Stimulated activated CD4-positive, alpha-beta T cell treated with anti-CD3 and anti-CD28 coated beads, TNF-alpha, amount 100 ng/mL, for 24 hours (primary cell): ENCODE results near the gene PDLIM3.
A peak's percentile ranks its signal among the peaks of the same experiment; 100 is the strongest.

ENCODE experiments used
- DNase-seq, 3 experiments: peaks; one replicate each; pipeline ENCODE4 v3.0.0-alpha.2; 2020; ENCODE audit warnings: low read depth in 3 of 3

Gene PDLIM3

DNA sequence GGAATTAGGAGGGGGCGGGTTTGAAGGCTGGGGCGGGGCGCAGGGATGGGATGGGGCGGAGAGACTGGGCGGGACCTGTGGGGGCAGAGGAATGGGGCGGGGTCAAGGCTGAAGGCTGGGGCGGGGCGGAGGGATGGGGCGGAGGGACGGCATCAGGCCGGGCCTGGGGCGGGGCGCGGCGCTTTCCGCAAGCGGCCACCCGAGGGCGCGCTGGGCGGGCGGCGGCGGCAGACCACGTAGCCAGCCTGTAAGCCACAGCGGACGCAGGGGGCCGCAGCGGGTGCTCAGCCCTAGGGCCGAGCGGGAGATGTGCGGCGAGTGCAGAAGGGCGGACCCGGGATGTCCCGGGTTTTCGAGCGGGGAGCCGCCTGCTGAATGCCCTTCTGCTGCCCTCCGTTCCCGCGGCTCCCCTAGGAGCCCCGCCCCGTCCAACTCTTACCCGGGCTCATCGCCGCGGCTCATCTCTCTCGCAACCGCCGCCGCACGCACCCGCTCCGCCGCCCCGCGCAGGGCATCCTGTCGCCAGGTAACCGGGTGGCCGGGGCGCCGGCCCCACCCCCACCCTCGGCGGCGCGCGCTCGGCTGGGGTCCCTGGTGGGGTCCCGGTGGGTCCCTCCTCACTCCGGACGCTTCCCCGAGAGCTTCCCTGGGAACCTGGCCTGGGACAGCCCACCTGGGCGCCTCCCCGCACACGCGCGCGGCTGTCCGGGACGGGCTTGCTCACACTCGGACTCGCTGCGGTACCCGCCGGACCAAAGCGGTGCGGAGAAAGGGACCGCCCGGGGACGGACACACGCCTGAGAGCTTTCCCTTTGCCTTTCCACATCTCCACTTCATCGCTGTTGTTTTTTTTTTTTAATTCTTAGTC is 63.8 kb downstream of the PDLIM3 start, which contains the start of gene CCDC110:
CCDC110 (minus strand) TSS at position 499 of the 868 bp plus-strand sequence; CDS start at position 449, 50 bp downstream.
- DNase-seq = peak; percentile 85 to 86 (median 86)

DNA sequence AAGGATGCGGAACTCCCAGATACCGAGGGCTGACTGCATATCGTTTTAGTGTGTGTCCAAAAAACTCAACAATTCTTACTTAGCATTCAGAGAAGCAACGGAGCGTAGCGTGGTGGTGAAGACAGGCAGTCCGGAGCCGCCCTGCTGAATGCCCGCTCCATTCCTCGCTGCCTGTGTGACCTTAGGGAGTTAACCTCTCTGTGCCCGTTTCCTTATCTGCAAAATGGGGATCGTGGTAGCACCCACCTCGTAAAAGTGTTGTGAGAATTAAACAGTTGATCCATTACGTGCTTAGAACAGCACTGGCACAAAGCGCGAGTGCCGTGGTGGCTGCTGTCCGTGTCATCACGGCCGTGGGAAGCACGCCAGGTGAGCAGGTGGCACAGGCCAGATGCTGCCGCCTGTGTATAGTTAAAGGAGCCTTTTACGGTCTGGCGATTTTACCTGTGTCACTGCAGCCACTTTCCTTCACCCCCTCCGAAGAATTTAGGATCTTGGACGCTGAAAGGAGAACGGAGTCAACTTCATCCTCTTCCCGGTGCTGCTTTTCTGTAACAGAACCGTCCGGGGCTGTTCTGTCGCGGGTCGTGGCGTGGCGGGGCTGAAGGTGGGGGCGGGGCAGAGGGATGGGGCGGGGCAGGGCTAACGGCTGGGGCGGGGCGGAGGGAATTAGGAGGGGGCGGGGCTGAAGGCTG is 64.7 kb downstream of the PDLIM3 start:
- DNase-seq = peak in 1 of 3 experiments; percentile 13

DNA sequence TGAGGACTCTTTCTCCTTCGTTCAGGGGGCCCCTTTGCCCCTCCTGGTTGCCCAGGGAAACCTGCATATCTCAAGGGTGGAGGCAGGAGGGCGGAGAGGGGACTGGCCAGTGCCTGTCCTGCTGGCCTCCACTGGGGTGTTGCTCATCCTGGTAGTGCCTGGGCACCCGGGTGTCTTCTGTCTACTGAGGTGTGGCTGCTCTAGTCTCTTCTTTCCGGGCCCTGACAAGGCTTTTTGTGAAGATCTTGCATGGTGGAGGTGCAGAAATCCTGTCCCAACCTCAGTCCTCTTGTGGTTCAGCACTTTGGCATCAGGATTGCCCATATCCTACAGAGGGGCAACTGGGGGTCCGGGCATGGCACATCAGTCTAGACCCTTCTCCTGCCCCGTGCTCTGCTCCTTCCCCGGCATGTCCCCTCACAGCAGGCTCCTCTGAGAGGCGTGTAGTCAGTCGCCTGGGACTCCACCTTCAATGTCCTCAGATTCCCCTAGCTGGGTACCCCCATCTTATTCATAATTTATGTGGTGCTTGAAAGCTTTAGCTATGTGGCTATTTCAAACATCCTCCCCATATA is 65.6 kb downstream of the PDLIM3 start:
- no peak for DNase-seq

DNA sequence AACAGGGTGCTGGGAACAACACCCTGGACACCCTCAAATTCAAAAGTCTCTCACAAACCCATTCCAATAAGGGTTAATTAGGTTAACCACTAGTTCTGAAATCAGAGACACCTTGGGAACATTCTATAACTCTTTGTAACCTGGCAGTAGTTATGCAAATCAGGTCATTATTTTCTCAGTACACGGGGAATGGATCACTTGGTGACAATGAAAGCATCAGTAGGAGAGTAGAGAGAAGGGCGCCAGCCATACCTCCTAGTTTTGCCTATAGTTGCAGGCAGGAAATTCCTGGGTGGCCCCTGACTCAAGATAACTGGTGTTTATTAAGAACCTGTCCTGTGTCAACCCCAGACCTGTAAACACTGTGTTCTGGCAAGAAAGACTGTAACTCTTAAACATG is 66.3 kb downstream of the PDLIM3 start:
- DNase-seq = no peak

DNA sequence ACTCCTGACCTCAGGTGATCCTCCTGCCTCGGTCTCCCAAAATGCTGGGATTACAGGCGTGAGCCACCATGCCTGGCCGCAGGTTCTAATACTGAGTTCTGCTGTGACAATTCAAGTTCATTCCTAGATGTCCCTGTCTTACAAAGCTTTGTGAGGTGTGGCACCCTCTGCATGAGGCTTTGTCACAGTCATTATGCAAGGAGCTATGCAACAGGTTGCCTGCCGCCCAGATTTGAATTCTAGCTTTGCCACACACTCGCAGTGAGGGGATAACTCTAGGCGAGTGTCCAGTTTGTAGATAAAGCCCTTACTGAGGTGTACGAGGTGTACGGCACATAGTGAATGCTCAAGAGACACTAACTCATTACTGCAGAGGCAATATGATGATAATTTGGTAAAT is 67.3 kb downstream of the PDLIM3 start:
- DNase-seq = no peak

DNA sequence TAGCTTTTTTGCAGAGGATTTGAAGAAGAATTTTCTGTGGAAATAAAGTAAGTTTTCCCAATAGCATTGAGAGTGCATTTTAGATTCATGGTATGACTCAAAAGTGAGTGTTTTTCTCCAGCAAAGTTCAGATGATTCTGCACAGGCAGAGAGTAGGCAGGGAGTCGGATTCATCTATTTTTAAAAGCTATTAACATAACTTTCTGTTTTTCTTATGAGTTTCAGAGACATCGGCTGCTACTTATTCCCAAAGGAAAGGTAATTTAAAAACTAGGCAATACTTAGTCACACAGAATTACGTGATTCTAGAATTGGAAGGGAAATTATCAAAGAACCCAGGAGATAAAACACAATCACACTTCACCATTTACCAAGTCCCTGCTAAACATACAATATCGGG is 68.2 kb downstream of the PDLIM3 start:
- no peak for DNase-seq

DNA sequence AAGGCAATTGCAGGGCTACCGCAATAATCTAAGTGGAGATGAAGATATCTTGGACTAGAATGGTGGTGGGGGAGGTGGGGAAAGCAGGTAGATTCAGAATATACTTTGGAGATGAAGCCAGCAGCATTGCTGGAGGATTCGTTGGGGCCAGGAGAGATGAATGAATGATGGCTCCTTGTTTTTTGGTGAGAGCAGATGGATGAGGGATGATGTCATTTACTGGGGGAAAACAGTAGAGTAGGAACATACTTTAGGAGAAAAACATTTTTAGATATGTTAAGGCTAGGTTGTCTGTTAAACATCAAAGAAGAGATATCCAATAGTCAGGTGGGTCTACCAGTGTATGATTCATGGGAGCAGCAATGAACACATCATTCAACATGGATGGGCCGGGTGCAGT is 69.6 kb downstream of the PDLIM3 start:
- no peak for DNase-seq

DNA sequence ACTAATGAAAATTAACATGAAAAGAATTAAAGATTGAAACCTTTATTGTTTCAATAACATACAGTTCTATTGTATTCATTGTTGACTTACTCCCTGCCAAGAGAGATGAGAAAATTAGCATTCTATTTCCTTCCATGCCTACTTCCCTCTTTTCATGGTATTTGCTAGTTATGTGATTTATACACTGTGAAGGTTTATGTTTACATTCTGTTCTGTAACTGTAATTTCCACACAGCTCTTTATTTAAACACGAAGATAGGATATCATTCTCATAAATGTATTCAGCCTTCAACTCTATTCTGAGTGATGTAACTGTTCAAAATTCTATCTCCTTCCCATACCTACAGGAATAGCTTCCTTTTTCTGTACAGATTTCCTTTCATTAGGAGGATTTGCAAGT is 70.4 kb downstream of the PDLIM3 start:
- DNase-seq = no peak

DNA sequence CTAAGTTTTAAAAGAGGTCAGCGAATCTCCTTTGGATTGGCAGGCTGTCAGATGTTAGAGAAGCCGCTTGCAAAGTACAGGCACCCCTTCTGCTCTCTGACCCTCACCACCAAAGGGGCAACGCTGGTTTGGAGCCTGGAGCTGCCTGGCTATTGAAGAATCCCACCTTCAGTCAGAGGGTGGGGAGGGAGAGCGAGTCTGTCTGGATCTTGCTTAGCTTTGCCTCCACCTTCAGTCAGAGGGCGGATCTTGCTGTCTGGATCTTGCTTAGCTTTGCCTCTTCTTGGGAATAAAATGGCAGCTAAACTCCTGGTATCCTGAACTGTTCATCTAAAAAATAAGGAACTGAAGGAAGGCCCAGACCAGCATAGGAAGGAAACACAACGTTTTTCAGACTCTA is 71.1 kb downstream of the PDLIM3 start:
- DNase-seq = no peak

DNA sequence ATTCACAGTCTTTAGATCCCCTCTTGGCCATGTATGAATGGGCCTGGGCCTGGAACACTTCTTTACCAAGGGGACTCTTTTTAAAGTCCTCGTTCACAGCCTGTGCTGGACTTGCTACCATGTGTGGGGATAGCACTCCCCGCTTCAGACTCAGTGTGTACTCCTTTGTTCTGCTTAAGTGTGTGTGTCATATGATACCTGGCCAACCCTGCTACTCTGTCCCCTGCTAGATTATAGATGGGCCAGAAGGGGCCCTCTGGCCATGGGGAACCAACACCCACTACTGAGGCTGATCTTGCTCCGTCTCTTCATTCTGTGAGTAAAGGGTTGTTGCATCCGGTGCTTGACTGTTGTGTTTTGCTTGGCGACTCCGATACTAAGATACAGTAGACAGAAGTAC is 71.8 kb downstream of the PDLIM3 start:
- no peak for DNase-seq

DNA sequence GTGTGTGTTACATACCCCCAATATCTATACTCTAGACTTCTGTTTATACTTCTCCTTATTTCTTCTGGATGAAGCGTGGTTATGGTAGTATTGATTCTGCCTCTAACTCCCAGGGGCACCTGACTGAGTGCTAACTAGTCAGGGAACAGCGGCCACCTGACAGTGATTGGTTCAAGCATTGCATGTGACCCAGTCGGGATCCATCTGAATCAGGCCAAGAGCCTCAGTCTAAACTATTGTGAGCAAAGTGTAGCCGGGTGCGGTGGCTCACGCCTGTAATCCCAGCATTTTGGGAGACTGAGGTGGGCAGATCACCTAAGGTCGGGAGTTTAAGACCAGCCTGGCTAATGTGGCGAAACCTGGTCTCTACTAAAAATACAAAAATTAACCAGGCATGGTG is 73.7 kb downstream of the PDLIM3 start:
- DNase-seq = no peak

DNA sequence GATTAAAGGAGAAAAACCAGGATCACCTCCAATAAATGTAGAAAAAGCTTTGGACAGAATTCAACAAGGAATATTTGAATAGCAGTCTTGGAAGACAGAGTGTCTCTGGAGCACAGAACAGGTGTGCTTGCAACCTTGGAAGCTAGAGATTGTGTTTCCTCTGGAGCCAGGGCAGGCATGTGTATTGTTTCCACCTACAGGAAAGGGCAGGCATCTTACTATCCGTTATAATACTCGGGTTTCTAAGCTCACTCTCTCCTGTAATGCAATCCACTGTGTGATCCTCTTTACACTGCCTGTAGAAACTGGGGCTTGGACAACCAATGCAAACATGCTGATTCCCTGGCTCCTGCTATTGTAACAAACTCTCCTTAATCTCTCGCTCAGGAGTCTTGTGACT is 78.2 kb downstream of the PDLIM3 start:
- DNase-seq = no peak

DNA sequence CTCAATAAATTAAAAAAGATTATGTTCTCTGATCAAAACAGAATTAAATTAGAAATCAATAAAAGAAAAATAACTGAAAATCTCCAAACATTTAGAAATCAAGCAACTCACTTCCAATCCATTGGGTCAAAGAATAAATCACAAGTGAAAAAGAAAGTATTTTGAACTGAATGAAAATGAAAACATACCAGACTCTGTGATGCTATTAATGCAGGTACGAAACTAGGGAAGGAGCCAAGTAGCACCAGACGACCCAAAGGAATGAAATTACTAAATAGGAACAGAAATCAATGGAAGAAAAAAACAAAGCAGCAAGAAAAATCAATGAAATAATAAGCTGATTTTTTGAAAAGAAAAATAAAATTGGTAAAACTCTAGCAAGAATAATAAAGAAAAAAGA is 79.2 kb downstream of the PDLIM3 start:
- no peak for DNase-seq
